Activated gamma-delta T cell (primary cell): Measurements from ENCODE around the gene NPM3.

ENCODE experiments used
- DNase-seq: peaks from one replicate; lab custom pipeline; 2025; lab: John Stamatoyannopoulos, UW
- total RNA-seq, 2 donors: gene quantifications; one replicate each; lab custom pipeline; 2026; lab: John Stamatoyannopoulos, UW

The NPM3 gene
- total RNA-seq: 6.8 to 7.3 reads per million in 2 donors

- DNase-seq: peak; percentile 45
These were observed at the start of gene NPM3 for GRCh38 chr10:101782811-101783735. Gene NPM3, minus strand, starts transcription at chr10:101783446. Its CDS starts 56 bp downstream, at chr10:101783390.

GRCh38 chr10:101832325-101832771 is 49.1 kb upstream of the NPM3 start:
- DNase-seq: no peak

GRCh38 chr10:101831169-101831811 is 48.0 kb upstream of the NPM3 start:
- DNase-seq: no peak

GRCh38 chr10:101830322-101831168 is 47.3 kb upstream of the NPM3 start:
- peak; percentile 92 for DNase-seq

- peak; percentile 44 for DNase-seq
These were observed 46.5 kb upstream of the NPM3 start for GRCh38 chr10:101829561-101830315.

- DNase-seq: no peak
These were observed 45.7 kb upstream of the NPM3 start for GRCh38 chr10:101828766-101829551.

GRCh38 chr10:101827919-101828600 is 44.8 kb upstream of the NPM3 start:
- DNase-seq: no peak

GRCh38 chr10:101826852-101827434 is 43.7 kb upstream of the NPM3 start:
- no peak for DNase-seq

- DNase-seq: no peak
These were observed 41.5 kb upstream of the NPM3 start for GRCh38 chr10:101824736-101825135.

GRCh38 chr10:101818872-101819633 is 35.8 kb upstream of the NPM3 start:
- DNase-seq: no peak

- DNase-seq: peak; percentile 93
These were observed 35.0 kb upstream of the NPM3 start, which contains the start of gene OGA for GRCh38 chr10:101818119-101818871. Gene OGA, minus strand, starts transcription at chr10:101818444. Its CDS starts 422 bp downstream, at chr10:101818022.

- DNase-seq: peak; percentile 47
These were observed 34.3 kb upstream of the NPM3 start for GRCh38 chr10:101817337-101818118.

- no peak for DNase-seq
These were observed 33.7 kb upstream of the NPM3 start for GRCh38 chr10:101816913-101817336.

GRCh38 chr10:101816376-101816775 is 33.1 kb upstream of the NPM3 start:
- no peak for DNase-seq

GRCh38 chr10:101814466-101815071 is 31.3 kb upstream of the NPM3 start:
- DNase-seq: no peak

- no peak for DNase-seq
These were observed 29.4 kb upstream of the NPM3 start for GRCh38 chr10:101812606-101813005.
